Measurements from ENCODE around the gene PLA2G5.

DNA sequence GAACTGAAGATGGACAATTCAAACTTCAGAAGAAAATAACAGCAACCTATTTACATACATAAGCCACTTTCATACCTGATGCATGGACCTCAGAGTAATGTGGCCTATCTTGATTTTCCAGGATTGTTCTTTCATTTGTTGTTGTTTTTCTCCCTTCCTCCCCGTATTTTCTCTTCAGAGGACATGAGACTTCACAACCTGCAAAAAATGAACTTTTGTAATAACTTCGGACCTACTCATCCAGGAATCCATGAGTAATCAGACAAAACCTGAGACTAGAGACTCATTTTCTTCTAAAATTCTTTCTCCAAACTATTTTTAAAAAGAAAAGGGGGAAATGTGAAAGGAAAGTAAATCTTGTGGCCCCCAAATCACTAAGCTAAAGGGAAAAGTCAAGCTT lies 17.6 kb upstream of the PLA2G5 start:
- no peak for TF ChIP-seq POLR2A (IDR thresholded peaks at IDR 0.05)
- TF ChIP-seq, protein P1, sequence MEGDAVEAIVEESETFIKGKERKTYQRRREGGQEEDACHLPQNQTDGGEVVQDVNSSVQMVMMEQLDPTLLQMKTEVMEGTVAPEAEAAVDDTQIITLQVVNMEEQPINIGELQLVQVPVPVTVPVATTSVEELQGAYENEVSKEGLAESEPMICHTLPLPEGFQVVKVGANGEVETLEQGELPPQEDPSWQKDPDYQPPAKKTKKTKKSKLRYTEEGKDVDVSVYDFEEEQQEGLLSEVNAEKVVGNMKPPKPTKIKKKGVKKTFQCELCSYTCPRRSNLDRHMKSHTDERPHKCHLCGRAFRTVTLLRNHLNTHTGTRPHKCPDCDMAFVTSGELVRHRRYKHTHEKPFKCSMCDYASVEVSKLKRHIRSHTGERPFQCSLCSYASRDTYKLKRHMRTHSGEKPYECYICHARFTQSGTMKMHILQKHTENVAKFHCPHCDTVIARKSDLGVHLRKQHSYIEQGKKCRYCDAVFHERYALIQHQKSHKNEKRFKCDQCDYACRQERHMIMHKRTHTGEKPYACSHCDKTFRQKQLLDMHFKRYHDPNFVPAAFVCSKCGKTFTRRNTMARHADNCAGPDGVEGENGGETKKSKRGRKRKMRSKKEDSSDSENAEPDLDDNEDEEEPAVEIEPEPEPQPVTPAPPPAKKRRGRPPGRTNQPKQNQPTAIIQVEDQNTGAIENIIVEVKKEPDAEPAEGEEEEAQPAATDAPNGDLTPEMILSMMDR (IDR thresholded peaks at IDR 0.05): no peak
